ENCODE measurements around the gene LPAR4. TPM values are rescaled to one million over a fixed set of nuclear protein-coding genes. Genes with fewer than 3 reads are reported as not detected.
"Not testable (repeated sequence)": the region's sequence is repeated elsewhere in the genome, so short reads cannot be mapped to it uniquely, and the experiment has no call there.

The LPAR4 gene
- polyA plus RNA-seq, 6 donors from 2014 or later = not detected

DNA sequence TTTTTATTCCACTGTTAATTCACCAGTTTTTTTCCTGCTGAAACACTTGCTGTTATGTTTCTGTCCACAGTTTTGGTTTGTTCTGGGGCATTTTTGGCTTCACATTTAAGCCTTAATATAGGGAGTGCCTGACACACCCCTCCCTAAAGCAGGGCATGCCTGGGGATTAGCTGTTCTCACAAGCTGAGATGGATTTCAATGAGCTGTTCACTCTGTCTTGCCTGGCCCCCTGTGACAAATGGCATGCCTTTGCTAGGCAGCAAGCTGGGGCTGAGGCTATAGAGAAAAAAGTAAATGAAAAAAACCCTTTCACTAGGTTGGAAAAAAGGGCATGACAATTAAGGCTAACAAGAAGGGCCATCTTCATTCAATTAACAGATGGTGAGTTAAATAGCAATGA, 22.4 kb downstream of the LPAR4 start:
- Mint-ChIP-seq H3K27ac (no peak overlapping the region), H3K27me3 (peaks cover 0 to 7% (median 0%) of the 10 kb centered on the region in 3 donors), H3K36me3 (no peaks in the 10 kb centered on the region), H3K4me1 (peaks cover 0 to 3% (median 0%) of the 10 kb centered on the region in 3 donors), H3K4me3 (no peak overlapping the region), H3K9me3 (peaks cover 0 to 4% (median 0%) of the 10 kb centered on the region in 7 donors)
- DNase-seq (no peak), ATAC-seq (ENCODE audit: low read depth in 2 of 2) (no peak)

GRCh38 chrX:78796916-78797315, 49.4 kb downstream of the LPAR4 start:
- Mint-ChIP-seq H3K4me1 (peaks cover 3 to 14% (median 7%) of the 10 kb centered on the region in 3 donors), H3K27me3 (no peaks in the 10 kb centered on the region), H3K4me3 (no peak overlapping the region), H3K36me3 (peaks cover 0 to 8% of the 10 kb centered on the region in 2 donors), H3K9me3 (peaks cover 1 to 12% (median 6%) of the 10 kb centered on the region in 7 donors), H3K27ac (no peak overlapping the region)
- no peak for DNase-seq
- no peak for ATAC-seq (ENCODE audit: low read depth in 2 of 2)

DNA sequence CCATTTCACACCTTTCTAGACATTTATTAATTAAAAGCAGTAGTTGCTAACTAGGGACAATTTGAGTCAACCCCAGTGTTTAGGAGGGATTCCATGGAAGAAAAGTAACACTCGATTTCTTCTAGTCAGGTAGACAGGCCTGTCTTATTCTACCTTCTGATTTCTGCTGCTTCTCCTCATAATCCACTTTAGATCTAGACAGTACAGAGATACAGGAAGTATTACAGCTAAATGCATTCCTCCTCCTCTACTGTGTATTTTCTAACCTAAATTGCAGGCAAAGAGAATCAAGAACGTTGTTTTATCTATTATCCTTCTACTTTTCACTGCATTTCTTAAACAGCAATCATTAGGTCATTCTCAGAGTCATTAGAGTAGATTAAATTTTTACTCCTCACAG, 52.6 kb downstream of the LPAR4 start:
- H3K4me3 Mint-ChIP-seq = no peak overlapping the region
- H3K27me3 Mint-ChIP-seq = no peaks in the 10 kb centered on the region
- peak overlapping the region in 1 of 6 donors; percentile 33 for H3K27ac Mint-ChIP-seq
- ATAC-seq (ENCODE audit: low read depth in 2 of 2) = peak in 1 of 2 donors; percentile 35
- peaks cover 3 to 14% (median 7%) of the 10 kb centered on the region in 3 donors for H3K4me1 Mint-ChIP-seq
- peaks cover 1 to 13% (median 7%) of the 10 kb centered on the region in 7 donors for H3K9me3 Mint-ChIP-seq
- DNase-seq = no peak
- peaks cover 0 to 8% of the 10 kb centered on the region in 2 donors for H3K36me3 Mint-ChIP-seq

GRCh38 chrX:78800694-78801093, 53.2 kb downstream of the LPAR4 start:
- Mint-ChIP-seq H3K4me3 (no peak overlapping the region), H3K4me1 (peaks cover 3 to 14% (median 7%) of the 10 kb centered on the region in 3 donors), H3K36me3 (peaks cover 0 to 8% of the 10 kb centered on the region in 2 donors), H3K27ac (no peak overlapping the region), H3K9me3 (peaks cover 1 to 13% (median 7%) of the 10 kb centered on the region in 7 donors), H3K27me3 (no peaks in the 10 kb centered on the region)
- no peak for DNase-seq
- ATAC-seq (ENCODE audit: low read depth in 2 of 2) = peak; percentile 63 to 80

- no peak for ATAC-seq (ENCODE audit: low read depth in 2 of 2)
- H3K36me3 Mint-ChIP-seq = peaks cover 0 to 8% of the 10 kb centered on the region in 2 donors
- H3K4me3 Mint-ChIP-seq = no peak overlapping the region
- no peak for DNase-seq
- H3K9me3 Mint-ChIP-seq = peaks cover 1 to 13% (median 7%) of the 10 kb centered on the region in 7 donors
- no peaks in the 10 kb centered on the region for H3K27me3 Mint-ChIP-seq
- H3K27ac Mint-ChIP-seq = no peak overlapping the region
- H3K4me1 Mint-ChIP-seq = peaks cover 3 to 14% (median 7%) of the 10 kb centered on the region in 3 donors
Measured at GRCh38 chrX:78801522-78801921, 54.0 kb downstream of the LPAR4 start.

DNA sequence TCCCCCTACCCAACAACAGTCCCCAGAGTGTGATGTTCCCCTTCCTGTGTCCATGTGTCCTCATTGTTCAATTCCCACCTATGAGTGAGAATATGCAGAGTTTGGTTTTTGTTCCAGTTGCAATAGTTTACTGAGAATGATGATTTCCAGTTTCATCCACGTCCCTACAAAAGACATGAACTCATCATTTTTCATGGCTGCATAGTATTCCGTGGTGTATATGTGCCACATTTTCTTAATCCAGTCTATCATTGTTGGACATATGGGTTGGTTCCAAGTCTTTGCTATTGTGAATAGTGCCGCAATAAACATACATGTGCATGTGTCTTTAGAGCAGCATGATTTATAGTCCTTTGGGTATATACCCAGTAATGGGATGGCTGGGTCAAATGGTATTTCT, 55.0 kb downstream of the LPAR4 start:
- Mint-ChIP-seq H3K4me1 (peaks cover 3 to 14% (median 7%) of the 10 kb centered on the region in 3 donors), H3K9me3 (peaks cover 1 to 13% (median 7%) of the 10 kb centered on the region in 7 donors)
- not testable (repeated sequence) for H3K4me3 Mint-ChIP-seq; DNase-seq; H3K27ac Mint-ChIP-seq; H3K36me3 Mint-ChIP-seq; ATAC-seq (ENCODE audit: low read depth in 2 of 2); H3K27me3 Mint-ChIP-seq

Other genes starting within 250 kb of the LPAR4 start
- not detected for gene RTL3, start 88.4 kb upstream of the LPAR4 start, polyA plus RNA-seq (ENCODE audit: low read depth in 6 of 6)
- gene P2RY10, start 197.7 kb downstream of the LPAR4 start, polyA plus RNA-seq (ENCODE audit: low read depth in 6 of 6) = 100 to 1,000 TPM; 236 to 292 (median 251) TPM

All from naive B cell (primary cell).